HG02981 (cell line): ENCODE measurements around the gene AKAP17A.
A peak's percentile ranks its signal among the peaks of the same experiment; 100 is the strongest.

Source experiments
- ATAC-seq: cut with Tn5 transposase; IDR thresholded peaks from one replicate; pipeline ENCODE4 v1.9.1; 2021; ENCODE audit warnings: mild to moderate bottlenecking, moderate library complexity; ENCODE audit not compliant: unreplicated experiment

Gene AKAP17A

GRCh38 chrX:1581132-1581531, 10.3 kb upstream of the AKAP17A start:
- no peak for ATAC-seq

- peak; percentile 84 for ATAC-seq
Measured at GRCh38 chrX:1582686-1583437, 8.5 kb upstream of the AKAP17A start.

- no peak for ATAC-seq
Measured at GRCh38 chrX:1584237-1585011, 7.0 kb upstream of the AKAP17A start.

- no peak for ATAC-seq
Measured at GRCh38 chrX:1587161-1587560, 4.2 kb upstream of the AKAP17A start.

GRCh38 chrX:1589356-1590130, 1.9 kb upstream of the AKAP17A start:
- no peak for ATAC-seq

GRCh38 chrX:1591863-1592469, 562 bp downstream of the AKAP17A start:
- peak; percentile 3 for ATAC-seq

GRCh38 chrX:1592470-1593142, 1.2 kb downstream of the AKAP17A start:
- ATAC-seq = peak; percentile 33

GRCh38 chrX:1593286-1594271, 2.2 kb downstream of the AKAP17A start:
- no peak for ATAC-seq

- ATAC-seq = no peak
Measured at GRCh38 chrX:1595711-1596060, 4.3 kb downstream of the AKAP17A start.

GRCh38 chrX:1596676-1597344, 5.4 kb downstream of the AKAP17A start:
- ATAC-seq = no peak

- no peak for ATAC-seq
Measured at GRCh38 chrX:1597345-1598020, 6.1 kb downstream of the AKAP17A start.

- no peak for ATAC-seq
Measured at GRCh38 chrX:1598021-1598875, 6.8 kb downstream of the AKAP17A start.

- no peak for ATAC-seq
Measured at GRCh38 chrX:1598876-1599790, 7.7 kb downstream of the AKAP17A start.

GRCh38 chrX:1599791-1600405, 8.5 kb downstream of the AKAP17A start:
- no peak for ATAC-seq

- no peak for ATAC-seq
Measured at GRCh38 chrX:1600406-1601050, 9.1 kb downstream of the AKAP17A start.
